HUDEP-2 (cell line): Measurements from ENCODE around the gene LMLN.
"Not testable (repeated sequence)": the region's sequence is repeated elsewhere in the genome, so short reads cannot be mapped to it uniquely, and the experiment has no call there.

ENCODE experiments used
- DNase-seq, 76 experiments: peaks; one replicate each; lab custom pipeline; 2025; ENCODE audit not compliant: unreplicated experiment in 76 of 76; lab: John Stamatoyannopoulos, UW

The LMLN gene

GRCh38 chr3:198025644-198026043 is 65.6 kb downstream of the LMLN start:
- DNase-seq = no peak

DNA sequence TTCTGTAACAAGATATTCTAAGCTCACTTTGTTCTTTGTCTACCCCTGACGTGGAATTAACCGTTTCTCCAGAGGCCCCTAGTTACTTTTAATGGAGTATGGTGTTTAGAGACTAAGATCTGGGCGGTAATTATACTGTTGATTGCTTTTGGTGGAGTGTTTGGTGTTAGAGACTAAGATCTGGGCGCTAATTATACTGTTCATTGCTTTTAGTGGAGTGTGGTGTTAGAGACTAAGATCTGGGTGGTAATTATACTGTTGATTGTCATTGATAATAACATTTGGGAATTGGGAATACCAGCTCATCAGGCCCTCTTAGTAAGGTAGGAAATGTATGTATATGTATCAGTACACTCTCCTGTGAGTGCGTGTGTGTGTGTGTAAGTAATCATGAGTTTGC is 66.6 kb downstream of the LMLN start:
- DNase-seq = no peak

GRCh38 chr3:198027045-198027798 is 67.2 kb downstream of the LMLN start:
- no peak for DNase-seq

GRCh38 chr3:198027799-198028390 is 67.9 kb downstream of the LMLN start:
- DNase-seq = no peak

DNA sequence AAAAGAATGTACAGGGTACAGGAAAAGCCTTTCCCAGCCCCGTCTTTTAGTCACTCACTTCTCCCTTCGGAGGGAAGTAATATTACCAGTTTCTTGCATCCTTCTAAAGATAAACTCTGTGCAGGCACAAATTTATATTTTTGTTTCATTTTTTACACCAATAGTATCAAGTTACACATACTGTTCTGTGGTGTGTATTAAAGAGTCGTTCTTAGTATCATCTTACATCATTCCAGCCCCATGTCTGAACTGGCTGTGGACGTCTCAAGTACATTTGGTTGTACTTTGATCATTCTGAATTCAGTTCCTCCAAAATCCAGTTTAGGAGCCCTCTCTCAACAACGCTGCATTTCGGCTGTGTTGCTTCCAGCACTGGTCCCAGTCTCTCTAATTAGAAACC is 68.7 kb downstream of the LMLN start:
- no peak for DNase-seq

DNA sequence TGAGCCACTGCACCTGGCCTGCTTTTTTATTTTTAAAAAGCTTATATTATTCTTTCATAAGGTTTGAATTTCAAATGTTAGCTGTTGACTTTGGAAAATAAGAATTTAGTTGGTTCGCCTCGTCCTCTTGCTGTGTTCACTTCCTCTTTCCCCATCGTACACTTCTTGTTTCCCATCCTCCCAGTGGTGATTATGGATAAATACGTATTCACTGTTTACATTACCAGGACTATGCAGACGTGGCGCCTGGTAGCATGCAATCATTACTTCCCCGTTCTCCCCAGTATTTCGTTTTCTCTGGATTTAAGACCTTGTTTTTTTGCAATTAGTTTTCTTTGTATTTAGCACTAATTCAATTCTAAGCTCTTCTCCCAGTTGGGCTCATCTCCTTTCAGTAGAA is 70.1 kb downstream of the LMLN start:
- DNase-seq = no peak

- DNase-seq = no peak
Measured at GRCh38 chr3:198030726-198031125, 70.7 kb downstream of the LMLN start.

- no peak for DNase-seq
Measured at GRCh38 chr3:198032039-198032936, 72.3 kb downstream of the LMLN start.

DNA sequence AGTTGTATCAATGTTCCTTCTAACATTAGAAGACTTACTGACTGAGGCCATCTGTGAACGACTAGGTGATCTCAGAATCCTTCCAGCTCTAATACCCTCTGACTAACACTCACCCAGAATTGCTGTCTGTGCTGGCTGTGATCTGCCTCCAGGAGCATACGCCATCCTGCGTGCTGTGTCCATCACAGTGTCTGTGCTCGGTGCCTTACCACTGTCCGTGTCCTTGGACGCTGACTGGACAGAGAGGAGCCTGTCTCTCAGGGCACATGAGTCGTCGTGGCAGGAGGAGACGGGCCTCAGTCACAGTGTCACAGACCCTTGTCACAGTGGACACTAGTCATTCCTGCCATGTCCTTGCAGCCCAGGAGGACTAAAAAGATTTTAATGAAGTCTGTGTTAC is 83.1 kb downstream of the LMLN start:
- no peak for DNase-seq

- DNase-seq = no peak
Measured at GRCh38 chr3:198046120-198046857, 86.3 kb downstream of the LMLN start.

DNA sequence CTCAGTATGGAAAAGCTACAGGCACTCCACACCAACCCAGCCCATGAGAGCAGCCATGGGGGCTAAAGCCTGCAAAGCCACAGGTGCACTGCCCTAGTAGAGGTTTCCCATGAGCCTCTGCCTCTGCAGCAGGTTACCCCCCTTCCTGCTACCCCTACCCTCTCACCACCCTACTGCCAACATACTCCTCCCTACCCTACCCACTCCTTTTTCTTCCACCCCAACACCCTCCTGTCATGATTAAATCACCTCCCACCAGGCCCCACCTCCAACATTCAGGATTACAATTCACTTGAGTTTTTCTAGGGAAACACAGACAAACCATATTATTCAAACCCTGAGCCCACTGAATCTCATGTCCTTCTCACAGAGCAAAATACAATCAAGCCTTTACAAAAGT is 88.4 kb downstream of the LMLN start:
- DNase-seq = no peak

DNA sequence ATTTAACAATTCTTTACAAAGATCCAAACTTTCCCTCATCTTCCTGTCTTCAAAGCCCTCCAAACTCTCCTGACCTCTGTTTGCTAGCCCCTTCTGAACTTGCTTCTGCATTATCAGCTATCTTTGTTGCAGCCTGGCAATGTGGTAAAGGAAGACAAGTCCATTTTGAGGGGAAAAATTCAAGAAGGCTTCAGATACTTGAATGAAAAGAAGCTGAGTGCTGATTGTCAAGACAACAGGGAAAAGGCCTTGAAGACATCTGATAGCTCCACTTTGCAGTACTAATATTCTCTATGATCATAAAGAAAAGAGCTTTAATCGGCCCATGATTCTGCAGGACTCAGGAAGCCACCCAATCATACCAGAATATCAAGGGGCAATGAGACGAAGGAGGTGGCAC is 91.8 kb downstream of the LMLN start:
- DNase-seq = no peak

- not testable (repeated sequence) for DNase-seq
Measured at GRCh38 chr3:198053462-198053861, 93.4 kb downstream of the LMLN start.

DNA sequence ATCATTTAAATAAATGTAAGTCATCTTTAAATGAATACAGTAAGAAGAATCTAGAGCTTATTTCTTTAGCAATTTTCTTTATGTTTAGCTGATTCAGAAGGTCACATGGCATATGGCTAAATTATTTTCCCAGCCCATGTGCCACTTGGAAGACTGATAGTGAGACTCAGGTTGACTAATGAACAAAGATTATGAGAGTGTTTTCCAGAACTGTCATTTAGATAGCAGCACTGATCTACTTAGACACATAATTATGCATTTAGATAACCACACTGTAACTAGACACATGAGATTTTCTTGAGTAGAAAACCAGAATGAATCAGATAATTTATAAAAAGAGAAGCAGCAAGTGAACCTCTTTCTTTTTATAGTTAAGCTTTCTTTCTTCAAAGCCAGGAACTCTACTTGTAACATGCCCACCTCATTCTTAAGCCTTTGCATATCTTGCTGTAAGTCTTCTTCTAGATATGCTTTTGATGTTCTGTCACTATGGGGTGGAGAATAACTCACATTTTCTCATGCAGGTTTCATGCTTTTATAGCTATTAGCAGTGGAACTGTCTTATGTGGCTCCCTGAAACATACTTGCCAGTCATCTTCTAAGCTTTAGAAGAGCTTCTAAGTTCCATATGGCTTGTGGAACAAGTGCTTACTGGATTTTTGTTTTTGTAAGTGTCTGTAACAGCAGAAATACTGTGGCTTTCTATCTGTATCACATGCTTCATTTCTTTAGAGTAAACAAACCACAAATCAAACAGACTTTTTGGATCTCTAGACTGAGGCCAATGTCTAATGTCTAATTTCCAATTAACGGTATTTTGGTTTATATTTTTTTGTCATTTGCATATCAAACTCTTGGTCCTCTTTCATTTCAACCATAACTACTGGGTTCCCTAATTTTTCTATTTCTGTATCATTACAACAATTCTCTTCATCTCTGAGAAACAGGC is 101.4 kb downstream of the LMLN start:
- no peak for DNase-seq

DNA sequence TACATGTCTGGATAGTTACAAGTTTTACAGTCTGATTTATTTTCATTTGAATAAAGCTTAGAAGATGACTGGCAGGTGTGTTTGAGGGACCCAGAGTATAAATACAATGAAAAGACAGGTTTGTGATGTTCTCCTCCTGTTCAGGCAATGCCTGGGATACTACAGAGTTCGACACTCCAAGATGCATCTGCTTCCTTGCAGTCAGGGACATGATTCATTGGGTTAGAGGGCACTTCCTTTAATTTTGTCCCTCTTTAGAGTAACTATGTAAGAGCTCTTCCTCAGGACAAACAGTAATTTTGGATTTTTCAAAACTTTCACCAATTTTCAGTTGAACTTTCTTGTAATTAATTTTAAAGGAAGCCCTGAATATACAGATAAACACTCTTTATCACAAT is 102.0 kb downstream of the LMLN start:
- no peak for DNase-seq

- DNase-seq = no peak
Measured at GRCh38 chr3:198064420-198064819, 104.4 kb downstream of the LMLN start.

GRCh38 chr3:198065897-198066296 is 105.9 kb downstream of the LMLN start:
- no peak for DNase-seq

DNA sequence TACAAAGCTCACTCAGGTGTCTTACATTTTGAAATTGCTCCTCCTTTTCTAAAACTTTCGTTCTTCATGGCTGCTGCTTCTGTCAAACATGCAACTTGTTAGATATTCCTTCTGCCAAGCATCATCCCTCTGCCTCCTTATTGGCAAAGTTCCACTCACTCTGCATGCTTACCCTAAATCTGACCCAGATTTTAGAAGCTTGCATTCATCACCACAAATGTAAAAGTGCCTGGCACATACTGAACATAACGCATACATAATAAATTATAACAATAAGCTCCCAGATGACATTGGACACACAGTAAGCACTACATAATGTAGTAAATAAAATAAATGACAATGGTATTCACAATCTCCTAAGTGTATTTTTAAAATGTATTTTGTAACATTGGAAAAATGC is 107.4 kb downstream of the LMLN start:
- DNase-seq = no peak

GRCh38 chr3:198070871-198071270 is 110.9 kb downstream of the LMLN start:
- no peak for DNase-seq
